ENCODE data around the gene ZNF253. TPM values are rescaled to one million over a fixed set of nuclear protein-coding genes. Genes with fewer than 3 reads are reported as not detected.

The ZNF253 gene
- total RNA-seq (2014; rRNA removed; shearing (Covaris generic)), result 3.6 and 6.0 TPM in 2 replicates

DNA sequence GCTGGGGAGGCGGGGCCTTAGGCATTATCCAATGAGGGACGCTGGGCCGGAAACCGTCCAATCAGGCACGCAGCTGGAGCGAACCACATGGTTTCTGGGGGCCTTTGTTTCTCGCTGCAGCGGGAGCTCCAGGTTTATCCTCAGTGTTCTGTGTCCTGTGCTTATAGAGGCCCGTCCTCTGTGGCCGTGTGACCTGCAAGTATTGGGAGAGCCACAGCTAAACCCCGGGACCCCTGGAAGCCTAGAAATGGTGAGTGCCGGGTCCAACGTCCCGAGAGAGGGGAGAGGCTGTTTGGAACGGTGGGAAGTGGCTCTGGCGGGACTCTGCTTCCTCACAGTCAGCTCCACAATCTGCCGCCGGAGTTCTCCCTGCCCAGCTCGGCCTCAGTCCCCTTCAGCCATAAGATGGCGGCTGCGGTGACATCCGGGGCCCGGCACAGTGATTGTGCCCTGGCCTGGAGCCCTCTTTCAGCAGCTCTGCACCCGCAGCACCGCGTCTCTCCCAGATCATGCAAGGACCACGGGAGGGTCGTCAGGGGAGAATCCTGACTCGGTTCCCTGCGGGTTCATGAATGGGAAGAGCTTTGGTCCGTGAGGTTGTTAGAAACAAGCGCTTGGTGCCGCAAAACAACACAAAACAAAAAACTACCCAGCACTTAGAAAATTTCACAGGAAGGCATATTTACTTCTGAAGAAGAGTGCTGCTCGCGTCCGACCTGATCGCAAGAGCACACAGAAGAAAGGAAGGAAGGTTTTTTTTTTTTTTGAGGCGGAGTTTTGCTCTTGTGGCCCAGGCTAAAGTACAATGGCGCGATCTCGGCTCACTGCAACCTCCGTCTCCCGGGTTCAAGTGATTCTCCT, at the start of gene ZNF253:
TSS of gene ZNF253 (plus strand) at position 133 of the 861 bp plus-strand sequence. CDS start at position 248, 115 bp downstream.

DNA sequence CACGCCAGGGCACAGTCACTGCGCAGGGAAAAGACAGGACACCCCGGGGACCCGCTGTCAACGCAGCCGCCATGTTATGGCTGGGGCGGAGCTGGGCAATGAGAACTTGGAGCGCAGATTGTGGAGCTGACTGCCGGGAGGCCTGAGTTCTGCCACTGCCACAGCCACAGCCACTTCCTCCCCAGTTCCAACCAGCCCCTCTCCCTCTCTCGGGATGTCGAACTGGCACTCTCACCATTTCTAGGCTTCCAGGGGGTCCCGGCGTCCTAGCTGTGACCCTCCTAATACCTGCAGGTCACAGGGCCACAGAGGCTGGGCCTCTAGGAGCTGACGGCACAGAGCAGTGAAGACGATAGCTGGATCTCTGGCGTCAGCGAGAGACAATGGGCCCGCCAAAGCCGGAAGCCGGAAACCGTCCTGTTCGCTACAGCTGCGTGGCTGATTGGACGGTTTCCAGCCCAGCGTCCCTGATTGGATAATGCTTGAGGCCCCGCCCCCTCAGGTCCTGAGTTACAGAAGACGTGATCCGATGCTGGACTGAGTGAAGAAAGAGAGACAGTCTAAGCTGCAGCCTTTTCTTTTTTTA, 44.2 kb upstream of the ZNF253 start, which contains the start of gene ZNF506:
TSS of gene ZNF506 (minus strand) at position 385 of the 586 bp plus-strand sequence. CDS start at position 238, 147 bp downstream.

DNA sequence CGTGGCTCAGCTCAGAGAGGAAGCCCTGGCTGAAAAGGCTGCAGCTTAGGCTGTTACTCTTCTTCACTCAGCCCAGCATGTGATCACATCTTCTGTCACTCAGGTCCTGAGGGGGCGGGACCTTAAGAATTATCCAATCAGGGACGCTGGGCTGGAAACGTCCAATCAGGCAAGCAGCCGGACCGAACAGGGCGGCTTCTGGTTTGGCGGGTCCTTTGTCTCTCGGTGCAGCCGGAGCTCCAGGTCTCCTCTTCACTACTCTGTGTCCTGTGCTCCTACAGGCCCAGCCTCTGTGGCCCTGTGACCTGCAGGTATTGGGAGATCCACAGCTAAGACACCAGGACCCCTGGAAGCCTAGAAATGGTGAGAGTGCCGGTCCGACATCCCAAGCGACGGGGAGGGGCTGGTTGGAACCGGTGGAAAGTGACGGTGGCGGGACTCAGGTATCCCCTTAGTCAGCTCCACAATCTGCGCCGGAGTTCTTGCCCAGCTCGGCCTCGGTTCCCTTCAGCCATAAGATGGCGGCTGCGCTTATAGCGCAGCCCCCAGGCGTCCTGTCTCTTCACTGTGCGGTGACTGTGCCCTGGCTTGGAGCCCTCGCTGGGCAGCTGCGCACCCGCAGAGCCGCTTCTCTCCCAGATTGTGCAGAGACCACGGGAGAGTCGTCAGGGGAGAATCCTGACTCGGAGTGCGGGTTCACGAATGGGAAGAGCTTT, 35.2 kb downstream of the ZNF253 start, which contains the start of gene ZNF93:
TSS of gene ZNF93 (plus strand) at position 218 of the 716 bp plus-strand sequence. CDS start at position 361, 143 bp downstream.

Other genes with a start within 250 kb of the ZNF253 start
- 5.2 and 6.6 TPM in 2 replicates for gene PBX4, start 247.2 kb upstream of the ZNF253 start, total RNA-seq (2014; rRNA removed; shearing (Covaris generic))
- gene LPAR2, start 237.7 kb upstream of the ZNF253 start, total RNA-seq (2014; rRNA removed; shearing (Covaris generic)), result 5.9 and 7.5 TPM in 2 replicates
- gene GMIP, start 222.2 kb upstream of the ZNF253 start, total RNA-seq (2014; rRNA removed; shearing (Covaris generic)), result 11.4 and 13.6 TPM in 2 replicates
- gene ATP13A1, start 202.2 kb upstream of the ZNF253 start, total RNA-seq (2014; rRNA removed; shearing (Covaris generic)), result 72.9 and 73.7 TPM in 2 replicates
- 7.3 and 12.3 TPM in 2 replicates for gene ZNF101, start 197.0 kb upstream of the ZNF253 start, total RNA-seq (2014; rRNA removed; shearing (Covaris generic))
- gene ZNF14, start 132.8 kb upstream of the ZNF253 start, total RNA-seq (2014; rRNA removed; shearing (Covaris generic)), result 3.1 and 3.2 TPM in 2 replicates
- 10.9 and 13.3 TPM in 2 replicates for gene ZNF506, start 44.1 kb upstream of the ZNF253 start, total RNA-seq (2014; rRNA removed; shearing (Covaris generic))
- 7.7 and 8.3 TPM in 2 replicates for gene ZNF93, start 35.1 kb downstream of the ZNF253 start, total RNA-seq (2014; rRNA removed; shearing (Covaris generic))
- 9.9 and 11.2 TPM in 2 replicates for gene ZNF682, start 173.6 kb downstream of the ZNF253 start, total RNA-seq (2014; rRNA removed; shearing (Covaris generic))
- 5.9 and 8.6 TPM in 2 replicates for gene ZNF90, start 212.1 kb downstream of the ZNF253 start, total RNA-seq (2014; rRNA removed; shearing (Covaris generic))